ENCODE data around the gene IER5. TPM values are rescaled to one million over a fixed set of nuclear protein-coding genes. Genes with fewer than 3 reads are reported as not detected.
A peak's percentile ranks its signal among the peaks of the same experiment; 100 is the strongest.

Gene IER5
- total RNA-seq, 4 donors from 2014 or later, result 21.6 to 40.6 (median 26.5) TPM

- no peak for DNase-seq
- Histone ChIP-seq H3K36me3 (no peaks in the 10 kb centered on the region), H3K4me1 (peaks cover 27 to 79% (median 33%) of the 10 kb centered on the region in 3 donors), H3K9me3 (no peaks in the 10 kb centered on the region), H3K27ac (peak overlapping the region; percentile 88 to 94 (median 91)), H3K27me3 (no peaks in the 10 kb centered on the region), H3K4me3 (peak overlapping the region; percentile 68 to 77 (median 72))
- intact Hi-C loops (cut with DNase I), result no loop called here
- TF ChIP-seq CTCF (IDR thresholded peaks at IDR 0.05) (peak in 4 of 6 experiments; percentile 1 to 60 (median 4)), POLR2A (IDR thresholded peaks at IDR 0.05) (no peak)
- WGBS, 2 donors, result 3% methylated on average over 6 of the region's 28 CpGs; no CpG with 5 or more reads in 1 of the 2 donors
Measured at GRCh38 chr1:181104790-181105133, 16.3 kb downstream of the IER5 start.

- intact Hi-C loops (cut with DNase I), result no loop called here
- H3K36me3 ChIP-seq, result no peaks in the 10 kb centered on the region
- TF ChIP-seq POLR2A (IDR thresholded peaks at IDR 0.05) (peak in 3 of 4 donors; percentile 49 to 88 (median 80)), CTCF (IDR thresholded peaks at IDR 0.05) (no peak)
- peaks cover 21 to 78% (median 27%) of the 10 kb centered on the region in 3 donors for H3K4me1 ChIP-seq
- no peaks in the 10 kb centered on the region for H3K9me3 ChIP-seq
- peak overlapping the region; percentile 88 to 94 (median 91) for H3K27ac ChIP-seq
- peak overlapping the region; percentile 68 to 77 (median 72) for H3K4me3 ChIP-seq
- DNase-seq, result peak; percentile 56
- 4 to 6% methylated on average over 24 to 32 of the region's 104 CpGs for WGBS, 2 donors
- H3K27me3 ChIP-seq, result no peaks in the 10 kb centered on the region
Measured at GRCh38 chr1:181105134-181106021, 16.9 kb downstream of the IER5 start.

- DNase-seq, result no peak
- Histone ChIP-seq H3K4me3 (peak overlapping the region in 3 of 4 donors; percentile 70 to 77 (median 74)), H3K27ac (peak overlapping the region in 3 of 4 donors; percentile 12 to 91 (median 39)), H3K9me3 (no peaks in the 10 kb centered on the region), H3K27me3 (no peaks in the 10 kb centered on the region), H3K4me1 (peaks cover 19 to 78% (median 24%) of the 10 kb centered on the region in 3 donors), H3K36me3 (no peaks in the 10 kb centered on the region)
- WGBS, 2 donors, result 64 to 73% methylated on average over 3 of the region's 3 CpGs
- TF ChIP-seq POLR2A (IDR thresholded peaks at IDR 0.05) (no peak), CTCF (IDR thresholded peaks at IDR 0.05) (no peak)
- intact Hi-C loops (cut with DNase I), result no loop called here
Measured at GRCh38 chr1:181106022-181106312, 17.5 kb downstream of the IER5 start.

GRCh38 chr1:181106479-181106878 lies 18.0 kb downstream of the IER5 start:
- H3K4me3 ChIP-seq, result no peak overlapping the region
- DNase-seq, result no peak
- H3K27me3 ChIP-seq, result no peaks in the 10 kb centered on the region
- H3K4me1 ChIP-seq, result peaks cover 22 to 79% (median 24%) of the 10 kb centered on the region in 3 donors
- H3K36me3 ChIP-seq, result no peaks in the 10 kb centered on the region
- 54 to 64% methylated on average over 6 of the region's 6 CpGs for WGBS, 2 donors
- intact Hi-C loops (cut with DNase I), result no loop called here
- H3K27ac ChIP-seq, result peak overlapping the region in 2 of 4 donors; percentile 10 to 91
- TF ChIP-seq CTCF (IDR thresholded peaks at IDR 0.05) (no peak), POLR2A (IDR thresholded peaks at IDR 0.05) (no peak)
- H3K9me3 ChIP-seq, result no peaks in the 10 kb centered on the region

GRCh38 chr1:181107711-181108110 lies 19.2 kb downstream of the IER5 start:
- peaks cover 33 to 79% (median 33%) of the 10 kb centered on the region in 3 donors for H3K4me1 ChIP-seq

More at GRCh38 chr1:181107711-181108110, 19.2 kb downstream of the IER5 start:
- DNase-seq, result no peak
- H3K27me3 ChIP-seq, result no peaks in the 10 kb centered on the region
- no peaks in the 10 kb centered on the region for H3K36me3 ChIP-seq
- no peak overlapping the region for H3K4me3 ChIP-seq
- TF ChIP-seq CTCF (IDR thresholded peaks at IDR 0.05), result no peak
- TF ChIP-seq POLR2A (IDR thresholded peaks at IDR 0.05), result no peak
- no peak overlapping the region for H3K27ac ChIP-seq
- 0 to 20% methylated on average over 1 to 2 of the region's 2 CpGs for WGBS, 2 donors
- H3K9me3 ChIP-seq, result no peaks in the 10 kb centered on the region
- intact Hi-C loops (cut with DNase I), result no loop called here
